Keratinocyte (primary cell): ENCODE data around the gene TP53INP2. TPM values are rescaled to one million over a fixed set of nuclear protein-coding genes. Genes with fewer than 3 reads are reported as not detected.

Experiments
- DNase-seq: peaks from one replicate; pipeline ENCODE4 v3.0.0-alpha.2; 2011; ENCODE audit warnings: low read depth, missing footprints, low spot score
- FAIRE-seq: peaks from 2 replicates; lab custom pipeline; 2011; peaks lifted over from hg19 to GRCh38; lab: Jason Lieb, UNC
- H2AFZ ChIP-seq: 2 replicates; pipeline ENCODE4 v1.6.0; 2012; ENCODE audit warnings: low read length, control low read depth, inconsistent platforms; ENCODE audit not compliant: control insufficient read depth
- H3K27ac ChIP-seq: 2 replicates; pipeline ENCODE4 v1.5.1; 2011; ENCODE audit warnings: low read length; ENCODE audit not compliant: control insufficient read depth, insufficient read depth
- H3K27me3 ChIP-seq: 3 replicates; pipeline ENCODE4 v1.6.0; 2011; ENCODE audit warnings: low read length; ENCODE audit not compliant: control insufficient read depth, insufficient read depth; ENCODE audit errors: extremely low read depth
- H3K36me3 ChIP-seq, 2 experiments: 2 replicates in 1 of 2; 3 replicates in 1 of 2; pipeline ENCODE4 v1.5.1; 2011; ENCODE audit warnings: low read length in 2 of 2, mild to moderate bottlenecking in 1 of 2; ENCODE audit not compliant: control insufficient read depth in 2 of 2, insufficient read depth in 2 of 2; ENCODE audit errors: extremely low read depth in 1 of 2
- H3K4me1 ChIP-seq: 3 replicates; pipeline ENCODE4 v1.5.1; 2011; ENCODE audit warnings: low read length; ENCODE audit not compliant: control insufficient read depth, insufficient read depth; ENCODE audit errors: extremely low read depth
- H3K4me2 ChIP-seq: 3 replicates; pipeline ENCODE4 v1.6.0; 2011; ENCODE audit warnings: low read depth, low read length; ENCODE audit not compliant: control insufficient read depth, insufficient read depth; ENCODE audit errors: extremely low read depth
- H3K4me3 ChIP-seq, 3 experiments: fragments of 200-600 bp in 1 of 3; sonication (generic) in 1 of 3; 2 replicates in 2 of 3; 3 replicates in 1 of 3; pipeline ENCODE4 v1.5.1; 2011 to 2016; ENCODE audit warnings: low read length in 3 of 3, mild to moderate bottlenecking in 3 of 3, control low read depth in 2 of 3, inconsistent platforms in 1 of 3, low read depth in 1 of 3, mixed read lengths in 1 of 3, mixed run types in 1 of 3, moderate library complexity in 1 of 3; ENCODE audit not compliant: control insufficient read depth in 2 of 3, insufficient read depth in 2 of 3; ENCODE audit errors: extremely low read depth in 1 of 3
- H3K79me2 ChIP-seq: 2 replicates; pipeline ENCODE4 v1.6.0; 2012; ENCODE audit warnings: low read length; ENCODE audit not compliant: control insufficient read depth, insufficient read depth
- H3K9ac ChIP-seq: 3 replicates; pipeline ENCODE4 v1.6.0; 2011; ENCODE audit warnings: low read length; ENCODE audit not compliant: control insufficient read depth, insufficient read depth; ENCODE audit errors: extremely low read depth
- H3K9me1 ChIP-seq: 3 replicates; pipeline ENCODE4 v1.6.0; 2011; ENCODE audit warnings: low read length; ENCODE audit not compliant: control insufficient read depth, insufficient read depth; ENCODE audit errors: extremely low read depth
- H3K9me3 ChIP-seq: 2 replicates; pipeline ENCODE4 v1.5.1; 2012; ENCODE audit warnings: low read depth, low read length; ENCODE audit not compliant: control insufficient read depth
- H4K20me1 ChIP-seq: 3 replicates; pipeline ENCODE4 v1.6.0; 2011; ENCODE audit warnings: low read length; ENCODE audit not compliant: control insufficient read depth, insufficient read depth; ENCODE audit errors: extremely low read depth
- EZH2 ChIP-seq: IDR thresholded peaks from one replicate; pipeline ENCODE4 v1.6.1; 2012; ENCODE audit warnings: inconsistent platforms, mild to moderate bottlenecking, low read length, moderate library complexity
- dilution Hi-C: fragments of 300-500 bp; cut with MboI; formaldehyde crosslinking; loops from one replicate; pipeline ENCODE4 v1.7.0; 2020; ENCODE audit warnings: low sequenced_read_pairs; ENCODE audit not compliant: extremely low pct_ligation_motif_present
- polyA plus RNA-seq, 5 experiments: library from polyadenylated mRNA; depleted of rRNA in 3 of 5; stranded (reverse) in 3 of 5; stranded (forward) in 1 of 5; unstranded in 1 of 5; fragments of >200 nt; gene quantifications; 1 replicate in 1 of 5; 2 replicates in 3 of 5; 3 replicates in 1 of 5; pipeline versions ENCODE4 v1.2.1 to v1.2.3, GENCODE V29; 2011 to 2012; ENCODE audit warnings: missing spikeins in 2 of 5, low read depth in 1 of 5, low replicate concordance in 1 of 5
- TF ChIP-seq, protein P1 (sequence below), 3 experiments: IDR thresholded peaks in 1 of 3; conservative IDR thresholded peaks in 1 of 3; optimal IDR thresholded peaks in 1 of 3; 2 replicates in 2 of 3; 3 replicates in 1 of 3; pipeline versions ENCODE3 to v1.5.1; 2011; ENCODE audit warnings: low read length in 3 of 3, mild to moderate bottlenecking in 3 of 3, moderate library complexity in 2 of 3, control low read depth in 1 of 3, inconsistent platforms in 1 of 3; ENCODE audit not compliant: insufficient read depth in 2 of 3; ENCODE audit errors: extremely low read depth in 1 of 3

Gene TP53INP2
- polyA plus RNA-seq, 1 donor (not counting 4 experiments of a cell fraction or from before 2014, with no cell fraction given): 1.0 TPM

DNA sequence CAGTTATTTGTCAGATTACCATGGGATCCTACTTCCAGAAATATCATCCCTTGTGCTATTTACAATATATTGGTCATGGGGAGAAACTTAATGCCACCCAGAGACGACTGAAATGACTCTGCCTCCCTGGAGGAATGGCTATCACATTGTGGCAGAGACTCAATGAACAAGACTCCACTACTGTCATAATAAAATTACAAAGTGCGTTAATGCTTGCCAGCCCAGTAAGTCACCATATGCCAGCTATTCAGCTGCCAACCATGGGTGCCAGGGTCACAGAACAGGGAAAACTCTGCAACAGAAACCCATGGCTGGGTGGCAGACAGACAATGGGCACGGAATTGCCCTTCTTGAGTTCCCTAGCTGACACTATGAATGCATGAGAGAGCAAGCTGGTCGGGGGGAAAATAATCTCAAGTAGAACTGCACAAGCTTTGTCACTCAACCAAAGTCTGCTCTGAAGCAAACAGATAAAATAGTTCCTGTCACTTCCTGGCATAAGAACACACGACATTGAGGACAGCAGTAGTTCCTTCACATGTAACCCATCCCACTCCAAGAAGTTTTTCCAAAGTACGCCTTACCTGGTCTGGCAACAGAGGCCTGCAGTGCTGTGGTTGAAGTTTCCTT is 32.1 kb downstream of the TP53INP2 start:
- Histone ChIP-seq H3K4me3 (no peak overlapping the region), H4K20me1 (no peaks in the 10 kb centered on the region), H3K27ac (no peak overlapping the region), H3K9me3 (no peaks in the 10 kb centered on the region), H3K4me1 (no peaks in the 10 kb centered on the region), H3K79me2 (no peaks in the 10 kb centered on the region), H3K4me2 (no peak overlapping the region), H3K36me3 (peaks cover 10 to 16% of the 10 kb centered on the region in 2 experiments), H3K9me1 (no peaks in the 10 kb centered on the region), H2AFZ (no peak overlapping the region), H3K9ac (no peak overlapping the region), H3K27me3 (no peaks in the 10 kb centered on the region)
- dilution Hi-C loops: no loop called here
- TF ChIP-seq, protein P1, sequence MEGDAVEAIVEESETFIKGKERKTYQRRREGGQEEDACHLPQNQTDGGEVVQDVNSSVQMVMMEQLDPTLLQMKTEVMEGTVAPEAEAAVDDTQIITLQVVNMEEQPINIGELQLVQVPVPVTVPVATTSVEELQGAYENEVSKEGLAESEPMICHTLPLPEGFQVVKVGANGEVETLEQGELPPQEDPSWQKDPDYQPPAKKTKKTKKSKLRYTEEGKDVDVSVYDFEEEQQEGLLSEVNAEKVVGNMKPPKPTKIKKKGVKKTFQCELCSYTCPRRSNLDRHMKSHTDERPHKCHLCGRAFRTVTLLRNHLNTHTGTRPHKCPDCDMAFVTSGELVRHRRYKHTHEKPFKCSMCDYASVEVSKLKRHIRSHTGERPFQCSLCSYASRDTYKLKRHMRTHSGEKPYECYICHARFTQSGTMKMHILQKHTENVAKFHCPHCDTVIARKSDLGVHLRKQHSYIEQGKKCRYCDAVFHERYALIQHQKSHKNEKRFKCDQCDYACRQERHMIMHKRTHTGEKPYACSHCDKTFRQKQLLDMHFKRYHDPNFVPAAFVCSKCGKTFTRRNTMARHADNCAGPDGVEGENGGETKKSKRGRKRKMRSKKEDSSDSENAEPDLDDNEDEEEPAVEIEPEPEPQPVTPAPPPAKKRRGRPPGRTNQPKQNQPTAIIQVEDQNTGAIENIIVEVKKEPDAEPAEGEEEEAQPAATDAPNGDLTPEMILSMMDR (optimal IDR thresholded peaks at IDR 0.05 in 1 of 3, IDR thresholded peaks at IDR 0.05 in 1 of 3, conservative IDR thresholded peaks at IDR 0.05 in 1 of 3; ENCODE audit: extremely low read depth in 1 of 3, insufficient read depth in 2 of 3, low read length in 3 of 3): no peak
- no peak for TF ChIP-seq EZH2
- FAIRE-seq: no peak
- no peak for DNase-seq

GRCh38 chr20:34743039-34743438 is 38.9 kb downstream of the TP53INP2 start:
- peaks cover 13 to 24% of the 10 kb centered on the region in 2 experiments for H3K36me3 ChIP-seq
- no peak overlapping the region for H3K27ac ChIP-seq
- H3K4me1 ChIP-seq: no peaks in the 10 kb centered on the region
- no peaks in the 10 kb centered on the region for H4K20me1 ChIP-seq
- no peak overlapping the region for H3K4me3 ChIP-seq
- no peaks in the 10 kb centered on the region for H3K9me3 ChIP-seq
- no peaks in the 10 kb centered on the region for H3K9me1 ChIP-seq
- H3K9ac ChIP-seq: no peak overlapping the region
- FAIRE-seq: no peak
- no peak overlapping the region for H3K4me2 ChIP-seq
- no peak for DNase-seq
- no peaks in the 10 kb centered on the region for H3K27me3 ChIP-seq
- TF ChIP-seq, protein P1 (optimal IDR thresholded peaks at IDR 0.05 in 1 of 3, IDR thresholded peaks at IDR 0.05 in 1 of 3, conservative IDR thresholded peaks at IDR 0.05 in 1 of 3; ENCODE audit: extremely low read depth in 1 of 3, insufficient read depth in 2 of 3, low read length in 3 of 3): no peak
- TF ChIP-seq EZH2: no peak
- no peak overlapping the region for H2AFZ ChIP-seq
- H3K79me2 ChIP-seq: no peaks in the 10 kb centered on the region
- dilution Hi-C loops: no loop called here
